Stimulated activated CD8-positive, alpha-beta memory T cell treated with anti-CD3 and anti-CD28 coated beads, Interleukin-4, amount 100 ng/mL, for 1 hour (primary cell): ENCODE measurements around the gene SYNPR.

Source experiments
- DNase-seq, 2 donors: peaks; one replicate each; pipeline ENCODE4 v3.0.0-alpha.2; 2020; ENCODE audit warnings: low read depth in 2 of 2, low spot score in 1 of 2

The SYNPR gene

DNA sequence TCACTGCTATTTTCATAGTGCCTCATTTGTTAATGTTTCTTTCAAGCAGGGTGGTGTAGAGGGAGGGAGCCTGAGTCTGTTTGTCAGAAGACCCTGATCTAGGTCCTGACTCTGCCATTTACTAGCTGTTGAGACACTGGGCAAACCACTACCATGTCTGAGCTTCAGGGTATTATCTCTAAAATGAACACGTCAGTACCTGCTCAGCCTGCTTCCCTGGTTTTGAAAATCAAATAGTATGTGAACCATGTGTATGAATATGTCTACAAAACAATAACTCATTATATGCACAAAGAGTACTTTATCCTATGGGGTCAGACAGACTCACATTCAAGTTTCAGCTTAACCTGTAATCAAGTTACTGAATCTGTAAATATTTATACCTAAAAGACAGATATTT lies 25.1 kb downstream of the SYNPR start:
- DNase-seq = no peak

DNA sequence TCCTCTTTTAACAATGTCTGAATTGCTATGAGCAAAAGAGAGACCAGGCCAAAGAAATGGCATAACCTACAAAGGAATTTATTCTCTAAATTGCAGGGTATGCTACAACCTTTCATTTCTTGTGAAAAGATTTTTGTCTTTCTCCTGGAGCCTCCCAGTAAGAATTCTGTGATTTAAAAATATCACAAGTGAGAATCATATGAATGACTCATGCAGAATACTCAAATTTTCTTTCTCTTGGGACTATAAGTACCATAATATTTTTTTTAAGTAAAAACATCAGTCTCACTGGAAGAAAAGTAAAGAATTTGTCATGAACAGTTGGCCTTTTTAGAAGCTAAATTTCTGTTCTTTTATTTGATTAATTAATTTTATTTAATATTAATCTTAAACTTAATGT lies 26.3 kb downstream of the SYNPR start:
- no peak for DNase-seq

DNA sequence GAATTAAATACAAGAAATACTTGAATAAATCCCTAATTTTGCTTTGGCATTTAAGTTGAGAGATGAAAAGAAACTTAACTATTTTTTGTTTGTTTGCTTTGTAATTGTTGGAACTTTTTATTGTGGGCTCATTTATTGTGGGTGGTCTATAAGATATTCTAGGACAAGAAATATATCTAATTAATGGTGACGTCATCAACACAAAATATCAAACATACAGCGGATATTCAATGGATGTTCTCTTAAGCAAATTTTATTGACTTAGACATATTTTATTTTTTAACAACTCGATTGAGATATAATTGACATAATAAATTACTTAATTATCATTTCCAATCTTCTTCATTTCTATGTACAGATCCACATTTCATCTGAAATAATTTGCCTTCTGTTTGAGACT lies 30.0 kb downstream of the SYNPR start:
- no peak for DNase-seq

DNA sequence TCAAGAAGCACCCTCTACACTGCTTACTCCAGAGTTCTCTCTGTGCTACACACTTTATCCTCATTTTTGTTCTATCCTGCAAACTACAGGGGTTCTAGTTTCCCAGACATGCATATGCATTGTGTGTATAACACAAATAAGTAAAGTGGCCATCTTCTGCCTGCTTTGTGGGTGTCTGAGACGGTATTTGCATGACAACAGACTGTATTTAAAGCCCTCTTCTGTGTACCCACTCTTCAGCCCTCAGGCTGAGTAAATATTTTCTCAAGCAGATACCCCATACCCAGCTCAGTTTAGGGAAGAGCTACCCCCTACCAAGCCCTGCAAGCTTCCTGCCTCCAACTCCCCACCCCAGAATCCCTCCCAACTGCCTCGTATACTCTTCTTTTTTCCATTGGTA lies 31.7 kb downstream of the SYNPR start:
- no peak for DNase-seq

DNA sequence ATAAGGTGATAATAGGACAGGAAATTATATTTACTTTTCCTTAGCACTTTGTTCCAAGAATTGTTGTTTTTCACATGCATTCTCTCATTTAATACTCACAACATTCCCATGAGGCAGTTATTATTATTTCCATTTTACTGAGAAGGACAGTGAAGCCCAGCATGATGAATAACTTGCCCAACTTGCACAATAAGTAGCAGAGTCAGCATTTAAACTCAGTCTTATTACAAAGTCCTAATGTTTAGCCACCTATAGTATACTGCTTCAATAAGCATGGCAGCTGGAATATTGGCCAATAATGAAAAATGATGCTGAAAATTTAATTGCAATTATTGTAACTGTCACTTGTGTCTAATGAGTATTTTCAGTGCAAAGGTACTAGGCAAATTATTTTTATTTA lies 45.7 kb downstream of the SYNPR start:
- no peak for DNase-seq

DNA sequence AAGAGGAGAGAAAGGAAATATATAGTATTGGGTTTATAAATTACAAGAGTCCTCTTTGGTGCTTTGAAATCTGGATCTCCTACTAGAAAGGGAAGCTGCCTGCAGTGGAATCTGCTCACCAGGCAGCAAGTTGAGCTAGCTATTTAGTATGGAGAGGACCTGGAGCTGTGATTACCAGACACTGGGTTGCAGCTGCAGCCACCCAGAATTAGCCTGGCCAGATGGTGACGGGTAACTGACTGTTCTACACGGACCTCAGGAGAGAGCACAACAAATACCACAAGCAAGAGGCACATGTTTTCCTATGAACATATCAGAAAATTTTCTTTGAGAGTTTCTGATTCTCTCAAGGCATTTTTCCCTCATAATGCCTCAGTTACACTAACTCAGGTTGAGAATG lies 46.5 kb downstream of the SYNPR start:
- DNase-seq = no peak

DNA sequence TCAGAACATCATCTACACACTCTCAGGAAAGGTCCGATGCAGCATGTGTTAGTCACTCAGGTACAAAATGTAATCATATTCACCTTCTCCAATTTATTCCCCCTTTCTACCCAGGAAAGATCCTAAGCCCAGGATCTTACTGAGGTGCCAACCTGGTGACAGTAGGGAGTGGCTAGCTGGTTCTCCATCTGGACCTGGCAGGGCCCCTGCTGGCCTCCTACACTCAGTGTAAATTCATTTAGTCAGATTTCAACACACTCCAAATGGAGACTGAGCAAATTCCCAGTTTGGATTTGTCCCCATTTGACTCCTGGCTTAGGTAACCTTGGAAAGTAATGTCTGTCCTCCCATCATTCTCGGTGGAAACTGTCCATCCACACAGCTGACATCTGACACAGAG lies 47.3 kb downstream of the SYNPR start:
- DNase-seq = no peak

DNA sequence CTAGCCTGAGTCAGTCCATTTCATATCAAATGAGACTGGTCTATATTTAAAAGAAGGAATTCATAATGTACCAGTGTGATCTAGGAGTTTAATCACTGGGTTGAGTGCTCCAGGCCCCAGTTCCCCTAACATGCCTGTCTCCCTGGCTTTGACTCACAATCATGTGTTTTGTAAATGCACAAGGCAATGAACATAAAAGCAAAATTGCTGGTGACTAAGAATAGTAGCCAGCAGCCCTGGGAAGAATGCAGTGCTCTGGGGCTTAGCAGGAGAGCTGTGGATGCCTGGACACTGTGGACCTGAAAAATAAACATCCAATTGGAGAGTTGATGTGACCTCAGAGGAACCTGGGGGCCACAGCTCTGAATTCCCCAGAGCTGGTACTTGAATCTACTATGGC lies 50.3 kb downstream of the SYNPR start:
- DNase-seq = no peak

DNA sequence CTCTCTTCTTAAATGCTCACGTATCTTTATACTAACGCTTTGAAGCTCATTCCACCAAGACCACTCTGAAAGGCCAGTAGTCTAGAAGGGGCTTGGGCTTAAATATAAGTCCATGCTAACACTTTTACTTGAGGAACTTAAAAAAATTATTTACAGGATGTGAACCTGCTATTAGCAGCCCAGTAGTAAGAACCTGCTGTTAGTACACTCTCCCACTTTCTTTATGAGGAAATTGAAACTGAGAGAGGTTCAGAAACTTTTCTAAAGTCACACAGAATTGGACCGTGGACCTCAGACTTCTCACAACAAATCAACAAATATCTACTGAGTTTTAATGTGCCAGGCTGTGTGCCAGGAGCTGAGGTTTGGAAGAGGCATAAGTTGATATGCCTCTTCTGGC lies 53.4 kb downstream of the SYNPR start:
- DNase-seq = no peak

DNA sequence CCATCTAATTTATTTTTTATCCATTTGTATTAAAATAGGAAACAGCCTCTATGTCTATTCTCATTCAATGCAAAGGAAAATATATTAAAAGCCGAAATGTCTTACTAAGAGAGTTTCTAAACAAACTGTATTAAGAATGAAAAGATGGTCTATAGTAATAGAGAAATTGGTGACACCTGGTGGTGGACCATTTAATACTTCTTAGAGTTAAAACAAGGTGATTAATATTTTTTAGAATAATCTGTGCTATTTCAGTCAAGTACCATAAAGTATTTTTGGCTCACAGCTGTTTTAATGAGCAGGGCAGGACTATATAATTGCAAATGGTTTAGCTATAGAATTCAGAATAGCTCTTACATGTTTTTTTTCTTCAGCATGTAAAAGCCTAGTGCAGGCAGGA lies 55.7 kb downstream of the SYNPR start:
- no peak for DNase-seq

DNA sequence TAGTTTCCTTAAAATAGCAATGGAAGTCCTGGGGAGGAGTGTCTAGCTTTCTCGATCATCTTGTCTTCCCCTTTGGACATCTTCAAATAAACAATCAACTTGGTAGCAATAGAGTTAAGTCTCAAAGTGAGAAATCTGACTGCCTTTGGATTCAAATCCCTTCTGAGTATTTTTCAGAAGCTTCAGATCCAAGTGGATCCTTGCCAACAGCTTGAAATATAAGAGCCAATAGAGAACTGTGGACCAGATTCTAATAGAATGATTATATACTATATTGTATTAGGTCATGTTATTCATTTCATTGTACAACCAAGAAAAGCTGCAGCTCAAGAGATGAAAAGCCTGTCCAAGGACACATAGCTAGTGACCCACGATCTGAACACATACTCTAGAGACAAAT lies 60.2 kb downstream of the SYNPR start:
- no peak for DNase-seq

DNA sequence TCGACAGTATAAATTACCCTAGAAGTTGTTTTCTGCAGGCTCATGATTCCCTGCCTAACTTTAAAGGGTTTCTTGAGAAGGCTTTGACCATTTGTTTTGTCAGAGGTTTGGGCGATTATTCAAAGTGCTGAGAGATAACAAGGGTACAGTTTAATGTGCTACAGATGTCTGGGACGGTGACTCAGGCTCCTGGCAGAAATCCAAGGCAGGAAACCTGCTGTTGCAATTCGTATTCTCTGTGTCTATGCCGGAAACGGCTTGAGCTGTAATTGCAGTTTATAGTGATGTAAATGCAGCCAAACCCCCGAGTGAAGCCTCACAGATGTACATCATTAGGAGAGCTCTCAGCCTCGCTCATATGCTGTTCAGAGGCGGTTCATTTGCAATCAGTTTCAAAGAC lies 65.6 kb downstream of the SYNPR start:
- no peak for DNase-seq

DNA sequence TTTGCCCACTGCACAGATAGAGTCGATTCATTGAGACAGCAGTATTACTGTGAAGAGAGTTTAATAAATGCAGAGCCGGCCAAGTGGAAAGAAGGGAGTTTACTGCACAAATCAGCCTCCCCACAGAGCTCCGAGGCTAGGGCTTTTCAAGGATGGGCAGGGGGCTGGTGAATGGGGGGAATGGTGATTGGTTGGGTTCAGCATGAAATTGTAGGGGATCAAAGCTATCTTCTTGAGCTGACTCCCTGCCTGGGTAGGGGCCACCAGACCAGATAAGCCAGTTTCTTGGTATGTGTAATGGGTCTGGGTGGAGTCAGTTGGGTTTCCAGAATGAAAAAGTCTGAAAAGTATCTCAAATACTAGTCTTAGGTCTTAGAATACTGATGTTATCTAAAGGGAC lies 66.6 kb downstream of the SYNPR start:
- no peak for DNase-seq

DNA sequence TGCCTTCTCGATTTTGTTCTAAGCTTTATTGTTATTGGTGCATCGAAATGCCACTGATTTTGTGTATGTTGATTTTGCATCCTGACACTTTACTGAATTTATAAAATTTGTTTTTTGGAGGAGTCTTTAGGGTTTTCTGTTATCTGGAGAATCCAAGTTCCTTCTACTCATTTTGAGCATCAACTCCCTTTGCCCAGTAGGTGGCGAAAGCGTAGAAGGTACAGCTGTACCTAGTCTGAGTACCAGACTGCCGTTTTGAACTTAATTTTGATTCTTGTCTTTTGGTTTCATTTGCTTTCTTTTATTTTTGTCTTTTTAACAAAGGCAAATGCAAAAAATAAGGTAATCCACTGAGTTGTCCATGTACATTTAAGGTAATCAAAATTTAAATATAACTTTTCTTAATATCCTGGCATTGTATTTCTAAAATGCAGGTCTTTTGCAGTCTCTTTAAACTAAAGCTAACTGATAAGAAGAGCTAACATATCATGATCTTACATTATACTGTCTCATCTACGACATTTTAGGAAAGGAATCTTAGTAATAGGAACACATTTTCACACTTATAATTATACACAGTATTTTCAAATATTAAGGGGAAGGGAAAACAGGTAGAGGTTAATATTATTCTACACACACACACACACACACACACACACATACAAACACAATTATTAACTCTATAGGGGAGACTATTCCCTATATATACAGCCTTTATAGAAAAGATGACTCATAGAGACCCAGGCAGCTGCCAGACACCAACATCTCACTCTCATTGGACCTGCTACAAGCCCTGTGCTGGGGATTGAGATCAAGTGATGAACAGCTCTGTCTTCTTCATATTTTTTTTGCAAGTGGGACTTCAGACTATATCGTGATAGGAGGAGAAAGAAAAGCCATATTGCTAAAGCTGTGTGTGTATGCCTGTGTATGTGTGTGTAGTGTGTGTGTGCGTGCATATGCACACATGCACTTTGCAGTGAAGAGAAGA lies 71.8 kb downstream of the SYNPR start:
- no peak for DNase-seq

DNA sequence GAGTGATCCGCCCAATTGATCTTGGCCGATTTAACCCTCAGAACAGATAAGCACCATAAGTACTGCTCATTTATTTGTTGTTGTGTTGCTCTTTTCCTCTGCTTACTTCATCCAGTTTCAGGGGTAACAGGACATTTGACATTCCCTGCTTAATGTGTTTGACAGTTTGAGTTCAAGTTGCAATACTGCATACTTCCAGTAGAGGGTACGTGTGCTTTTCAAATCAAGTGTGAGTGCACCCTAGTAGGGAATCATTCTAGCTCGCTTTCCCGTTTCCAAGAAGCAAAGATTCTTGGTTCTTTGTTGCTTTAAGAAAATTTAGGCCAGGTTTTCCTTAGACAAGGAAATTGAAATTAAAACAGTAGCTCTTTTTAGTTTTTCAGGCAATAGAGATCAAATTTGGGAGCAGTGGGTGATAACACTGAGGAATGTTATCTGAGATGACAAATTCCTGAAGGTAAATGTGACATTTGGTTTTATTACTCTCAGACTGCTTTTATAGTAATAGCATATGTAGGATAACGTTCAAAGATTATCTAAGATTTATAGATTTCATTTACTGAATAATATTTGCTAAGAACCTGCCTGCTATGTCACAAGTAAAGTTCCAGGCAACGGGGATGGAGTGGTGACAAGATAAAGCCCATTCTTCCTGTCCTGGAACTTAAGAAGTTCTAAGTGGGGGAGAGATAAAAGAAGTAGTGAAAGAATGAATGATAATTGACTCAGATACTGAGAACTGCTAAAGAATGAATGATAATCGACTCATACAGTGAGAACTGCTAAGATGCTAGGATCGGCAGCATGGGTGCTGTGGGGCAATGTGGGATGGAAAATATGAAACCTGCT lies 73.3 kb downstream of the SYNPR start:
- DNase-seq = no peak

DNA sequence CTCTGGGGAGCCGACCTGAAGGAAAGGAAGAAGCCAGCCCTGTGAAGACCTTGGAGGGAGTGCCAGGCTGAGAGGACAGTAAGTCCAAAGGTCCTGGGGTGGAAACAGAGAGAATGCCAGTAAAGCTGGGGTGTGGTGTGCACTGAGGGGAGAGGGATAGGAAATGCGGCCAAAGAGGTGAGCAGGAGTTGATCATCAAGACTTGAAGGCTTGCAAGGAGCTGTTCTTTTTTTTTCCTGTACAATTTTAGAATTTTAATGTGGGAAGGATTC lies 73.8 kb downstream of the SYNPR start:
- DNase-seq = no peak

DNA sequence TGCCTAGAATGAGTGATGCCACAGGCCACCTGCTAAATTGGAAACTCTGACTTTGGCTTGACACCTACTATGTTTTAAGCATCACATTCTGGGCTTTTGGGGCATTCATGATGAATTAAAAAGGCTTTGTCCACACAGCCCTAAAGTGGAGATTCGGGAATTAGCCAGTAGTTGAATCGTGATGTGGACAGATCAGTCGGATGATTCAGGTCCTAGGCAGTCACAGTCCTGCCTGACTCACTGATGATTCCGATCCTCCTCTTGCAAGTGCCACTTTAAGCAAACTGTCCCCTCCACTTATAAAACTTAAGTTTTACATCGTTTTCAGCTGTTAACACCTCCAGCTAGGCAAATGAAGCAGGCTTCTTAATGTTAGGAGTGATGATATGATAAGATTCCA lies 75.3 kb downstream of the SYNPR start:
- no peak for DNase-seq

DNA sequence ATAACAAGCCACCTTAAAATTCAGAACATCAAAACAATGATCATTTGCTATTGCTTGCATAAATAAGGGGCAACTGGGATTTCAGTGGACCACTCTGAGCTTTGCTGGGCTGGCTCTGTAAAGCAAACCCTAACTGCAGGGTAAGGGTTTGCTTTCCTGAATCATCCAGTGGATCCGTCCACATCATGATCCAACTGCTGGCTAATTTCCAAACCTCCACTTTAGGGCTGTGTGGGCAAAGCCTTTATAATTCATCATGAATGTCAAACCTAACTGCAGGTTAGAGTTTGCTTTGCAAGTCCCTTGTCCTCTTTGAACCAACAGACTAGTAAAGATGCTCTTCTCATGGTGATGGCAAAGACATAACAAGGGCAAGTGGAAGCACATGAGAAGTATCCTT lies 76.1 kb downstream of the SYNPR start:
- DNase-seq = no peak

DNA sequence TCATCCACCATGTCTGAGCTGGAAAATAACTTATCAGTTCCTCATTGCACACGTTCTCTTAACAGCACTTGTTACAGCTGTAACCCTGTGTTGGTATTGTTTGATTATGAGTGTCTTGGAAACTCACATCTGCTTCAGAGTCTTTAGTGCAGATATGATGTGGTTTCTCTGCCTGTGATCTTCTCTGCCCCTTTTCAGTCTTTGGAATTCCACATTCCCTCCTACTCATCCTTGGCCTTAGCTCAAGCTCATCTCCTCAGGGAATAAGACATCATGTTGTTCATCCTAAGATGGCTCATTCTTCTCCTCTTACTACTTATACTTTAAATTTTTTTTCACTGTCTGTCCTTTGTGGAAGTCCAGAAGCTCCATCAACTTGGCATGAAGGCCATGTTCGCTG lies 77.7 kb downstream of the SYNPR start:
- DNase-seq = no peak

DNA sequence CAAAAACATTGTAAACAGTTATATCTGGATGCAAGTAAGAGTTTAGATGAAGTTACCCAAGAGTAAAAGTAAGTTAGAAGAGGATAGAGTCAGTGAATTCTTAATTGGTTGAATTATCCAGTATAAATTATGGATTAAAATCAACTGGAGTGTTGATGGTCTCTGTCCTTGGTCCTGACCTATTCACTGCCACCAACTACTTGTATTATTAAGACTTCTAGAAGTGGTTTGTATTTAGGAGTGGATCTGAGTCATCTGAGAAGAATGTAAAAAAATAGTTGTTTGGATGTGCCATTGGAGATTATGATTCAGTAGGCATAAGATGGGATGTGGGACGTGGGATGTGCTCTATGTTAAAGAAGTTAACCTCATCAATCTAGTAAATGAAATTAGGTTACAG lies 86.4 kb downstream of the SYNPR start:
- DNase-seq = no peak

DNA sequence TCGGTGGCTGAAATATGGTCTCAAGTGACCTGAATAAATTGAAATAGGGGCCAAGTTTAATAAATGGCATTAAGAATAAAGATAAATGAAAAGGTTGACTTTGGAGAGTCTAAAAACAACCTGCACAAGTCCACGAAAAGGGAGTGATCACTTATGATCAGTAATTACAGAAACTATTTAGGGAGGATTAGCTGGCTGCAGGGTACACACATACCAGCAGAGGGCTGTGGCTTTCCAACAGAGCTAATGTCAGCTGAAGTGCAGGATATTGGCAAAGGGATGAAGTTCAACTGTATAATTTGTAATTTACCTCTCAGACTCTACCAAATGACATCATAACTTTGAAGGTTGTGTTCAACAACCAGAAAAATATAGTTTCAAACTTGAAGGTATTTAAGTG lies 86.8 kb downstream of the SYNPR start:
- DNase-seq = no peak

DNA sequence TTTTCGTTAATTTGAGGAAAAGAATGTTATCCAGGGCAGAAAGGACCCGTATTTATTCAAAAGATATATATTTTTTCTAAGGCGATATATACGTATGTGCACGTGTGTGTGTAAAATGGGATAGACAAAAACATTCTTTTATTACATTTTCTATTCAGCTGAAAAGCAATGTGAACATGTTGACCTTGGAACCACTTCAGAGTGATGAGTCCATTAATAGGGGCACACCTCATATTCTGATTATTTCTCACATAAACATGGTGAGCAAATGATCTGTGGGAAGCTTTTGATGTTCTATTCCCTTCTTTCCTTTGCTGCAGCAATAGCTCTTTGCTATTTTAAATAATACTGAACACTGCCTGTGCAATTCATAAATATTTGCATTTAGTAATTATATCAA lies 87.6 kb downstream of the SYNPR start:
- DNase-seq = no peak

DNA sequence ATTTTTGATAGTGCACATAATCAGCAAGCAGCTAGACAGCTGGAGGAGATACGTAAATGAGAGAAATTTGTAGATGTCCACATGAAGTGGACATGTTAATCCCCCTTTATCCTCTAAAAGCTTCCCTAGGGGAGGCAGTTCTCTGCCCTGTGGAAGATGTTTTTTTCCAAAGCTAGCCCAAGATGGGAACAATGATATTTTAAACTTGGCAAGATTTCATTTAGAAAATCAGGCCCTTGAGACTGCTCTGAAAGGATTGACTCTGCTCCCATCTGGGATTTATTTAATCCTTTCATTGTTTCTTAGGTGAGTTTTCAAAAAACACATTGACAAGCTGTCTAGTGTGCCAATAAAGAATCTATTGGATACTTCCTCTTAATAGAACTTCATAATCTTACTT lies 92.0 kb downstream of the SYNPR start:
- DNase-seq = no peak
